ENCODE data around the gene HNRNPD.

DNA sequence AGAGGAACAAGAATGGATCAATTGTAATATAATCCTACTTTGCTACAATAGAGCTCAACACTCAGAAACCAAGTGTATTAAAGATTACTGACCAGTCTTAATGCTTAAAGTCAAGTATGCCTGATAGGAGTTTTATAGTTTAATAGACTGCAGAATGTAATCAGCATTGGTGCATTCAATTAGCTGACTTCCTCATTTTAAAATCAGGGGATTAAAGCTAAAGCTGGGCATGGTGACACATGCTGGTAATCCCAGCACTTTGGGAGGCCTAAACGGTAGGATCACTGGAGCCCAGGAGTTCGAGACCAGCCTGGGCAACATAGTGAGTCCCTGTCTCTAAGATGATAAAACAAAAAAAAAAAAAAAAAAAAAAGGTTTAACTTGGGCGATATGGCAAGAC is 45.7 kb upstream of the HNRNPD start:
- TF ChIP-seq, protein P1, sequence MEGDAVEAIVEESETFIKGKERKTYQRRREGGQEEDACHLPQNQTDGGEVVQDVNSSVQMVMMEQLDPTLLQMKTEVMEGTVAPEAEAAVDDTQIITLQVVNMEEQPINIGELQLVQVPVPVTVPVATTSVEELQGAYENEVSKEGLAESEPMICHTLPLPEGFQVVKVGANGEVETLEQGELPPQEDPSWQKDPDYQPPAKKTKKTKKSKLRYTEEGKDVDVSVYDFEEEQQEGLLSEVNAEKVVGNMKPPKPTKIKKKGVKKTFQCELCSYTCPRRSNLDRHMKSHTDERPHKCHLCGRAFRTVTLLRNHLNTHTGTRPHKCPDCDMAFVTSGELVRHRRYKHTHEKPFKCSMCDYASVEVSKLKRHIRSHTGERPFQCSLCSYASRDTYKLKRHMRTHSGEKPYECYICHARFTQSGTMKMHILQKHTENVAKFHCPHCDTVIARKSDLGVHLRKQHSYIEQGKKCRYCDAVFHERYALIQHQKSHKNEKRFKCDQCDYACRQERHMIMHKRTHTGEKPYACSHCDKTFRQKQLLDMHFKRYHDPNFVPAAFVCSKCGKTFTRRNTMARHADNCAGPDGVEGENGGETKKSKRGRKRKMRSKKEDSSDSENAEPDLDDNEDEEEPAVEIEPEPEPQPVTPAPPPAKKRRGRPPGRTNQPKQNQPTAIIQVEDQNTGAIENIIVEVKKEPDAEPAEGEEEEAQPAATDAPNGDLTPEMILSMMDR (IDR thresholded peaks at IDR 0.05): no peak
- TF ChIP-seq POLR2A (IDR thresholded peaks at IDR 0.05): no peak

Measured in Peyer's patch (tissue), 4 donors.